Measurements from ENCODE around the gene AKAP6.

GRCh38 chr14:32367516-32367915 is 38.4 kb downstream of the AKAP6 start:
- TF ChIP-seq, protein P1, sequence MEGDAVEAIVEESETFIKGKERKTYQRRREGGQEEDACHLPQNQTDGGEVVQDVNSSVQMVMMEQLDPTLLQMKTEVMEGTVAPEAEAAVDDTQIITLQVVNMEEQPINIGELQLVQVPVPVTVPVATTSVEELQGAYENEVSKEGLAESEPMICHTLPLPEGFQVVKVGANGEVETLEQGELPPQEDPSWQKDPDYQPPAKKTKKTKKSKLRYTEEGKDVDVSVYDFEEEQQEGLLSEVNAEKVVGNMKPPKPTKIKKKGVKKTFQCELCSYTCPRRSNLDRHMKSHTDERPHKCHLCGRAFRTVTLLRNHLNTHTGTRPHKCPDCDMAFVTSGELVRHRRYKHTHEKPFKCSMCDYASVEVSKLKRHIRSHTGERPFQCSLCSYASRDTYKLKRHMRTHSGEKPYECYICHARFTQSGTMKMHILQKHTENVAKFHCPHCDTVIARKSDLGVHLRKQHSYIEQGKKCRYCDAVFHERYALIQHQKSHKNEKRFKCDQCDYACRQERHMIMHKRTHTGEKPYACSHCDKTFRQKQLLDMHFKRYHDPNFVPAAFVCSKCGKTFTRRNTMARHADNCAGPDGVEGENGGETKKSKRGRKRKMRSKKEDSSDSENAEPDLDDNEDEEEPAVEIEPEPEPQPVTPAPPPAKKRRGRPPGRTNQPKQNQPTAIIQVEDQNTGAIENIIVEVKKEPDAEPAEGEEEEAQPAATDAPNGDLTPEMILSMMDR (IDR thresholded peaks at IDR 0.05; ENCODE audit: low read depth, low read length, poor library complexity, severe bottlenecking) = no peak
- TF ChIP-seq EZH2phosphoT487 (IDR thresholded peaks at IDR 0.05; ENCODE audit: borderline replicate concordance, low read length) = no peak
